Activated CD4-positive, CD25-positive, alpha-beta regulatory T cell treated with anti-CD3 and anti-CD28 coated beads, Interleukin-2, amount 50 U/mL, for 24 hours (primary cell): ENCODE measurements around the gene HOXA11.

Source experiments
- ATAC-seq, 2 donors: fragments of 150-1000 bp; cut with Tn5 transposase; one replicate each; pipeline ENCODE4 v1.10.0; 2021; ENCODE audit warnings: mild to moderate bottlenecking in 1 of 2, moderate library complexity in 1 of 2

Gene HOXA11

DNA sequence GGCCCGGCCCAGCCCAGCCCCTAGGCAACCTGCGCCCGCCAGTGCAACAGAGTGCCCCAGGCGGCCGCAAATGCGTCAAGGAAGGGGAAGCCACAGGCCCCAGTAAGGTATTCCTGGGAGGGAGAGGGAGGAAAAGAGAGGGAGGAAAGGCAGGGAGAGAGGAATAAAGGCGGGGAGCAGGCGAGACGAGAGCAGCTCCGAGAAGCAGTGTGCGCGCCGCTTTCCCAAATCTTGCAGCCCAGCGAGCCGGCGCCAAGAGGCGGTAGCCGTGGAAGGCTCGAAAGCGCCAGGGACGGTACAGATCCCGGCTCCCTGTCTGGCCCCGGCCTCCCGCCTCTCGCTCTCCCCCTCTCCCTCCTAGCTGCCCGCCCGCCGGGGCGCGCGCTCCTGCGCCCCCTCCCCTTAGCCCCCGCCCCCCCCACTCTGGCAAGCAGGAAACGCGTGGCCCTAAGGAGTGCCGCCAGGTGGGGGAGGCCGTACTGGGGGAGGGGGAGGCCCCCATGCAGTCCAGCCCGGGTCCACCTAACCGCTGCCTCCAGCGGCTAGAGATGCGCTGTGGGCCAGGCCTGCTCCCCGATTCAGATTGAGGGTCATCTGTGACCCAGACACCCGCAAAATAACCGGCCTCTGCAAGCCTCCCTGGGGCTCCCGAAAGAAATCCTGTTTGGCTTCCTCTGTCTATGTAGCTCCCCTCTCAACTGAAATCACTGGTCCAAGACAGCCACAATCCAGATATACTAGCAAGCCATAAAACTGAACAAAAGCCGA, 15.2 kb downstream of the HOXA11 start:
- no peak for ATAC-seq

DNA sequence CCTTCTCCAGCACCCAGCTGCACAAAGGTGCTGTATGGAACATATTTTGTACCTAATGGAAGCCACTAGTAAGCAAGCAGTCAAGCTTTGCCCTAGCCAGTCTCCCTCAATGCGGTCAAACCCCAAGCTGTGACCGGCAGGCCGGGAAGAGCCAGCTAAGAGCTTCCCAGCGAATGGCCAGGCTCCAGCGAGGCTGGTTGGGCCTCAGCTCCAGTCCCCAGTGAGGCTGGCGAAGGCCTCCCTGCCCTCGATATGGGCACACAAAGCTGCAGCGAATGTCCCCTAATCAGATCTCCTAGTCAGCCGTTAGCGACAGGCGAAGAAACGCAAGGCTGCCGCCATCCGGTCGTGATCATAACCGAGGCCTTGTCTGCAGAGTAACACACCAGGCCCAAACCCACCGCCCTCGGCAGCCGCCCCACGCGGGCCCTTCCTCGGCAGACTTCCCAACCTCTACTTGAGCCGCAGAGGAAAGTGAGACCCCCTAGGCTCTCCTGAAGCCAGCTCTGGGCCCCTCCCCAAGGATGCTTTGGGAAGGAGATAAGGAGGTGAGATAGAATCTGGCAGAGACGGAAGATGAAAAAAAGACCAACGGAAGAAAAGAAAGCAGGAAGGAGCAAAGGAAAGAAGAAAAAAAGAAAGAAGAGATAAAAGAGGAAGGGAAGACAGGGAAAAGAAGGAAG, 16.6 kb downstream of the HOXA11 start:
- no peak for ATAC-seq

DNA sequence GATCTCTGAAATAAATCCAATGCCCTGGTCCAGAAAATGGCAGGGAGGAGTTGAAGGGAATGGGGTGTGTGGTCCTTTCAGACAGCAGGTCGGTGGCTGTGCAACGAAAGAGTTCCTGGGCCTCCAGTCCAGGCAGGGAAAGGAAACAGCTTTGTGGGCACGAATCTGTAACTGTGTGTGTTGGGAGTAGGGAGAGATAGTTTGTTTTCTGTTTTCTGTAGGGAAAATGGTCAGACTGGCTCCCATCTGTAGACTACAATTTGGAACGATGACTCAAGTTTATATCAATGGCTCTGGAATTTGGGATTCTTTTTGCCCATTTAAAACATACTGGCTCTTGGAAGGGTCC, 17.1 kb downstream of the HOXA11 start:
- ATAC-seq = no peak

DNA sequence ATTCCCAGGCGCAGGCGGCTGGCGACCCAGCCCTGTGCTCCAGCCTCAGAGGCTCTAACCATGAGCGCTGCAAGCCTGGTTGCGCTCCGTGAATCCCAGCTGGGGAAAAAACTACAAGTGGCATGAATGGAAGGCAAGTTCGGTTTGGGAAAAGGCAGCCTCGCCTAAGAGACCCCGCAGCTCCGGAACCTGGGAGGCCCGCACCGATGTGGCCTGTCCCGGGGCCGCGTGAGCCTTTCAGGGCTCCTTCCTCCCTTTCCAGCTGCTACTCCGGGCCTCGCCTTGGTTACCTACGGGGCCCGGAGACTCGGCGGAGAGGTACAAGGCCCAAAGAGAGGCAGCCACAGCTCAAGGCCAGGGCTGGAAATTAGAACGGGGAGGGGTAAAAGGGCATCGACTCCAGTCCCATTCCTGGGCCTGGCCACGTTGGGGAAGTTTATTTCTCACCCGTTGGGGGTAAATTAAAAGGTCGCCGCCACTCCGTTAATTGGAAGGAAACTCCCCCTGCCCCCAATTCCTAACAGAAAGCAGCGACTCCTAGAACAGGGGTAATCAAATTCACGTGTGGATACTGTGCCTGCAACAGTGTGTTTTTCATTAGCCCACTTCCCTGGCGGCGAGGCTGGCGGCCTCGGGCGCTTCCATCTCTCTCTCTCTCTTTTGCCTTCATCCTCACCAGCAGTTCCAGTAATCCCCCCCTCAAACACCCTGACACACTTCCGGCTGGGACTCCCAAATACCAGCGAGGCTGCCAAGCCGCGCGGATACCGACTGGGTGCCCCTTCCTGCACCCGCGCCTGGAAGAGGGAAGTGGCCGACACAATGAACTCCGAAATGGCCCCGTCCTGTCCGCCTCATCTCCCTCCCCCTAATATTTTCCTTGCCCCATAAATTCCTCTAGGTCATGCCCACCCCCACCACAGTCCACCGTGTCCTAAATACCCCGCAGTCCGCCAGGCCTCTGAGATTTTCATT, 18.2 kb downstream of the HOXA11 start:
- ATAC-seq = no peak

DNA sequence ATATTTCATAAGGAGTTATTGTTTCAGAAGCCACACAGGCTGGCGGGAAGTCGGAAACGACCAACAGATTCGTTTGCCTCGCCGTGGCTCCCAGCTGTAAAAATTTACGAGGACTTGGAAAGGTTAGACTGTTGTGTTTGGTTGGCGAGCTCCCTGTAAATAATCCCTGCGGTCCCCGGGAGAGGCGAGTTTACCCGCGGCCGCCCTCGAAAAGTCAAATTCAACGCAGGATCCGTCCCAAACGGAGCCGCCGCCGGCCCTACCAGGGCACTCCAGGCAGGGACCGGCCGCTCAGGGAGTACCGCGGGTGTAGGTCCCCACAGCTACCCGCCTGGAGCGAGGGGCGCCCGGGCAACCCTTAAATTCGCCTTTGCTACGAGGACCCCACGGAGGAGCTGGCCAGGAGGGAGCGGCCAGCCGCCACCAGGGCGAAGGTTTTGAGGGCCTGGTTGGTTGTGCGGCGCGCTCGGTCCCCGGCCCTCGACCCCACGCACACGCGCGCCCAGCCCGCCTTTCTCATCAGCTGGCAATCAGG, 19.0 kb downstream of the HOXA11 start:
- ATAC-seq = no peak

DNA sequence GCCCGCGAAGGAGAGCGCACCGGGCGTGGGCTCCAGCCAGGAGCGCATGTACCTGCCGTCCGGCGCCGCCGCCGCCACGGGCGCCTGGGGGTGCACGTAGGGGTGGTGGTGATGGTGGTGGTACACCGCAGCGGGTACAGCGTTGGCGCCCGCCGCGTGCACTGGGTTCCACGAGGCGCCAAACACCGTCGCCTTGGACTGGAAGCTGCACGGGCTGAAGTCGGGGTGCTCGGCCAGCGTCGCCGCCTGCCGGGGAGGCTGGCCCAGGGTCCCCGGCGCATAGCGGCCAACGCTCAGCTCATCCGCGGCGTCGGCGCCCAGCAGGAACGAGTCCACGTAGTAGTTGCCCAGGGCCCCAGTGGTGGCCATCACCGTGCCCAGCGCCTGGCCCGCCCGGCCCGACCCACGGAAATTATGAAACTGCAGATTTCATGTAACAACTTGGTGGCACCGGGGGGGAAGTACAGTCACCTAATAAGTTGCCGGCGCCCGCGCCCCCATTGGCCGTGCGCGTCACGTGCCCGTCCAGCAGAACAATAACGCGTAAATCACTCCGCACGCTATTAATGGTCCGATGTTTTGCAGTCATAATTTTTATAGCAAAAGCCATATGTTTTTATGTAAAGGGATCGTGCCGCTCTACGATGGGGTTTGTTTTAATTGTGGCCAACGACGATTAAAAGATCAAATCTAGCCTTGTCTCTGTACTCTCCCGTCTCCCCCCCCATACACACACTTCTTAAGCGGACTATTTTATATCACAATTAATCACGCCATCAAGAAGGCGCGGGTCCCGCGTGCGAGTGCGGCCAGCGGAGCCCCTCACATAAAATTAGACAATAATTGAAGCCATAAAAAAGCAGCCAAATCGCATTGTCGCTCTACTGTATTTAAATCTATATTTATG, 19.7 kb downstream of the HOXA11 start, which contains the start of gene HOXA9:
HOXA9 (minus strand) TSS at position 449 of the 907 bp plus-strand sequence; CDS start at position 369, 80 bp downstream.
- no peak for ATAC-seq

DNA sequence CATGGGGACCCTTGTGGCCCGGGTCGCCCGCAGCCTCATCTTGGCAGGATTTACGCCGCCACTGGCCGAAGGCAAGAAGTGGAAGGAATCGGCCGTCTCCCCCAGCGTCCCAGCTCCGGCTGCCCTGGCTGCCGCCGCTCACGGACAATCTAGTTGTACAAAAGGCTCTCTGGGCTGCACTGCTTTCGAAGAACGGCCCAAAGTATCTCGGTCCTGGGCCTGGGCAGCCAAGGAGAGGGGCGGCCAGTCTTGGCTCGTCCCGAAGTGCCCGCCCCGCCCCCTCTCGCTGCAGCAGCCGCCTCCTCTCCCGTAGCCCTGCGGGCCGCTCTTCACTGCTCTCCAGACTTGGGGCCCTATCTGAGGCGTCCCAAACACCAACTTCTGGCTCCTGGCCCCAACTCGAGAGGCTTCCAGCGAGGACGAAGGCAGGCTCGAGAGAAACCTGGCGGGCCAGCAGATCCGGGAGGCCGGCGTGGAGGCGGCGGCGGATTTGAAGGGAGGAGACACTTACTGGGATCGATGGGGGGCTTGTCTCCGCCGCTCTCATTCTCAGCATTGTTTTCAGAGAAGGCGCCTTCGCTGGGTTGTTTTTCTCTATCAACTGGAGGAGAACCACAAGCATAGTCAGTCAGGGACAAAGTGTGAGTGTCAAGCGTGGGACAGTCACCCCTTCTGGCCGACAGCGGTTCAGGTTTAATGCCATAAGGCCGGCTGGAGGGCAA, 20.5 kb downstream of the HOXA11 start:
- no peak for ATAC-seq

DNA sequence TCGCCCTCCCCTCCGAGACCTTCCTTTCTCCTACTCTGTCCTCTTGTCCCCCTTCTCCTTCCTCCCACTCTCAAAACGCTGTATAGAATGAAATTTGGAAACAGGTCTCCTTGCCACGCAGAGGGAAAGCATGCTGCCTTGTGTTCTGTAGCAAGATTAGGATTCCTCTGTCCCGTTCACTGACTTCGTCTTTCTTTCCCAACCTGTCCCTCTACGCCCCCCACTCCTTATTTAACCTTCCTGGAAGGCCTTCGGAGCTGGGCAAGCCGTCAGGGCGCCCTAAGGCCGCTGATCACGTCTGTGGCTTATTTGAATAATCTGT, 21.0 kb downstream of the HOXA11 start:
- ATAC-seq = no peak

DNA sequence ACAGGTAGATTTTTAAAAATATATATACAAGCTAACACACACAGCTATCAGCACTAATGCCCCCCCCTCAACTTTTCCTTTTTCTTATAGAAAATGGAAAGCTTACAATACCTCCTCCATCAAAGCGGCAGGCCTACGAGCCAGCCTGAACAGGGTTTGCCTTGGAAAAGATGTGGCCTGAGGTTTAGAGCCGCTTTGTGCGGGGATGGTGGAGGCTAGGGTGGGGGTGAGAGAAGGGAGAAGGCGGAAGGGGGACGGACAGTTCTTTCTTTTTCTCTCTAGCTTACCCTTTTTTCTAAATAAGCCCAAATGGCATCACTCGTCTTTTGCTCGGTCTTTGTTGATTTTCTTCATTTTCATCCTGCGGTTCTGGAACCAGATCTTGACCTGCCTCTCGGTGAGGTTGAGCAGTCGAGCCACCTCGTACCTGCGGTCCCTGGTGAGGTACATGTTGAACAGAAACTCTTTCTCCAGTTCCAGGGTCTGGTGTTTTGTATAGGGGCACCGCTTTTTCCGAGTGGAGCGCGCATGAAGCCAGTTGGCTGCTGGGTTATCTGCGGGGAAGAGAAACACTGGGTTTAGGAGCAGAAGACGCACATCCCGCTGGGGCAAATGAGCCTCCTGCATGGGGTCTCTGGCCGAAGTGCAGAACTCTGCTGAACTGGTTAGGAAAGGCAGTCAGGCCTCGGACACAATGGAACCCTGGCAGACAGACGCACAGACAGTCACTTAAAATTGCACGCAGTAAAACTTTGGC, 21.6 kb downstream of the HOXA11 start:
- no peak for ATAC-seq

DNA sequence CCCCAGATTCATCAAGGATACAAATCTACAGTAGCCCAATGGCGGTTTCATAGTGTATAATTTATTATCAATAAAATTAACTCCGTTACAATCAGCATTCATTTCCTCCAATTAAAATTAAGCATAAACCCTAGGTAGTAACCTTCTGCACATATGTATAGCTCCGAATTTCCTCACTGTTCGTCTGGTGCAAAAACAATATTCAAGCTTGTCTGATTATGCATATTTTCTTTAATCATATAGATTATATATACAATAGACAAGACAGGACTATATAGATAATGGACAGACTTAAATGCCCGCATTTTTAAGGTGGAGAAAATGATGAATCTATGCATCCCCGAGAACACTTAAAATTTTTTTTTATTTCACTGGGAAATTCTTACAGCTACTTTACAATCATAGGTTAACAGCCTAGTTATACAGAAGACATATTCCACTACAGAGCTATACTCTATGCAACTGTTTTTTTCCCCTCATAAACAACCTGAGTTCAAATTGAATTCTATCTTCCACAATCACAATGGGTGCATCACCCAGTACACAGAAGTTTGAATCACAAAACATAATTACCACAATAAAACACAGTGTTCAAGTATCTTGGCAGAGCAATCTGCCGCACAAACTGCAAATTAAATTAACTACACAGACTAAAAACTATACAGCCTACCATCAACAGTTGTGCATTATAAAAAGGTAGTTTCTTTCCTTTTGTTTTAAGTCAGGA, 22.3 kb downstream of the HOXA11 start:
- ATAC-seq = no peak

DNA sequence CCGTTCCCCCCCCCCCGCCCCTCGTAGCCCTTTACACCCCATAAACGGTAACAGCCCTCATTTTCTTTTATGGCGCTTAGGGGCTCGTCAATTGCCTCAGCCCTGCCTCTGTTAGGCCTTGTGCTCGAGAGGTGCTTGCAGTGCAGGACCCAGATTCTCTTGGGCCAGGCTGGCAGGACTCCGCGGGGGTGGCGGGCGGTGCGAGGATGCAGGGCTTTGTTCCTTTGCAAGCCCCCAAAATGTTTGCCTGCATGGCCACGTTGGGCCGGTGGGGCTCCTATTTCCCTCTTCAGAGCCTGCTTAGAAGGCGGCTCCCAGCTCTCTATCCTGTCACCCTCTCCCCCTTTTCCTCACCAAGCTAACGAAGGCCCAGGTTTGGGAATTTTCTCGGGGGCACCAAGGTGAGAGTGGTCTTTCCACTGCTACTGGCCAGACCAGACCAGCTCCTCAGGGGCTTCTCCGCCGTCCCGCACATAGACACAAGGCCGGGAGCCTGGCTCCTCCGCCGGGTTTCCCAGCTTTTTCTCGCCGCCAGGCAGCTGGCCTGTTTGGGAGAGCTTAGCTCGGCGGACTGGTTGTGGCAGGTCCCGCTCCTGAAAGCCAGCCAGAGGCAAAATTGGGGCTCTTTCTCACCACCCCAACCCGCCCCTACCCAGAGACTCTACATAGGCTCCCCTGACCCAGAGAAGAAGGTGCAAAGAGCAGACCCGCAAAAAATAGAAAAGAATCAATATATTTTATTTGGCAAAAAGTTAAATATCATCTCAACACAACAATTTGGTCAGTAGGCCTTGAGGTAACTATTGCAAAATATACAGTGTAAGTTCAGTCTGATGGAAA, 23.1 kb downstream of the HOXA11 start:
- no peak for ATAC-seq

DNA sequence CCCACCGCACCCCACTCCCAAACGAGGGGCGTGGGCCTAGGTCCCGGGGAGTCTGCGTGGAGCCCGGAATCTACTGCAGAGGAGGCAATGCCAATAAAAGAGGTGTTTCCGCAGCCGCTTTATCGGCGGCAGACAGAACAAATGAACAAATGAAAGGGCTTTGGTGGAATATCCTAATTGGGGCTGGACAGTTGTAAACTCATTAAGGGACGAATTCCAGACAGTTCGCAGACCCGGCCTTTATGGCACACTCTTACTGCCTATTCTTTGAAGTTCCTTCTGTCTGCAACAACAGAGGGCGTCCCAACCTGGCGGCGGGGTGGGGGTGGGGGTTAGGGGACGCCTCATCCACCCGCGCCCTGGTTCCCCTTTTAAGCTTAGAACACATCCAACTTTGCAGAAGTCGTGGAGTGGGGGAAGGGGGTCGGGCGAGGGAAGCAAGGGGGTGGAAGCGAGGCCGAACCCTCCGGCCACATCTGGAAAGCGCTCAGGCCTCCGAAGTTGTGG, 23.8 kb downstream of the HOXA11 start:
- no peak for ATAC-seq

DNA sequence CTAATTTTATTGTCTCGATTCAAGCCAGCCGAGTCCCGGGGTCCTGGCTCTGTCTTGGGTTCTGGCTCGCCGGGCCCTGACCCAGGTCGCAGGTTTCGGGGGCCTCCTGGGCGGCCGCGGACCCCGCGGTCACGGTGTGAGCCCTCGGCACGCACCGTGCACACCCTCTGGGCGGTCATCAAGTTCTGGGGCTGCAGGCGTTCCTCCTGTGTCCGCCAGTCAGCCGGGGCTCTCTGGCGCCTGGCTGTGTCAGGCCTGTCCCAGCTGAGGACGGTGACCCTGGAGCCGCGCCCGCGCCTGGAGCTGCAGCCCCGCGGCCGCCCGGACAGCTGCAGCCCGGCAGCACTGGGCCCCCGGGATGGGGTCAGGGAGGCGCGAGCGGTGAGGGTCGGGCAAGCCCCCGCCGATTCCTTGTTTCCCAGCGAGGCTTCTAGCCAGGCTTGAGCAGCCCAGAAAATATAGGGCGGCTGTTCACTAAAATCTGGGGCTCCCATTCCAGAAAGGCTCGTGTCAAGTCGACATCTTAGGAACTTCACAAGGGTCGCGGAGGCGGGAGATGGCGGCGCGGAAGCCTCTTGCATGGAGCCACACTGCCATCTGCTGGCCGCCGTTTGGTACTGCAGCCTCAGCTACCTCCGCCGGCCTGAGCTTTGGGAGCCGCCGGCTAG, 24.4 kb downstream of the HOXA11 start:
- peak; percentile 63 to 68 for ATAC-seq

DNA sequence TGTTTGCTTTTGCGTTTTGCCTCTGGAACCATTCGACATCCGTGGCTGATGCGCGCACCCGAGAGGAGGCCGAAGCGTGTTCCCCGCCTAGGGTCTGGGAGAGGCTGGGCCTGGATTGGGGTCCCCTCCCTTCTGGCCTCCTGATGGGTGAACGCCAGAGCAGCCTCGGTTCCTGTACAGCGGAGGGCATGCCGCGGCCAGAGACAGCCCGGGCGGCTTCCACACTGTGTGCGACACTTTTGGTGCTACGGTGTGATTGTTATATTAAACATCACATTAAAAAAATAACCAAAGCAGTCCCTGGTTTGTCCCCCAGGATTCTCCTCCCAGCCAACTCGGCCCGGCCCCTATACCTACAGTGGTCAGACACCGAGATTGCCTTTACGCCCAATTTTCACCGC, 24.9 kb downstream of the HOXA11 start:
- peak in 1 of 2 donors; percentile 37 for ATAC-seq

DNA sequence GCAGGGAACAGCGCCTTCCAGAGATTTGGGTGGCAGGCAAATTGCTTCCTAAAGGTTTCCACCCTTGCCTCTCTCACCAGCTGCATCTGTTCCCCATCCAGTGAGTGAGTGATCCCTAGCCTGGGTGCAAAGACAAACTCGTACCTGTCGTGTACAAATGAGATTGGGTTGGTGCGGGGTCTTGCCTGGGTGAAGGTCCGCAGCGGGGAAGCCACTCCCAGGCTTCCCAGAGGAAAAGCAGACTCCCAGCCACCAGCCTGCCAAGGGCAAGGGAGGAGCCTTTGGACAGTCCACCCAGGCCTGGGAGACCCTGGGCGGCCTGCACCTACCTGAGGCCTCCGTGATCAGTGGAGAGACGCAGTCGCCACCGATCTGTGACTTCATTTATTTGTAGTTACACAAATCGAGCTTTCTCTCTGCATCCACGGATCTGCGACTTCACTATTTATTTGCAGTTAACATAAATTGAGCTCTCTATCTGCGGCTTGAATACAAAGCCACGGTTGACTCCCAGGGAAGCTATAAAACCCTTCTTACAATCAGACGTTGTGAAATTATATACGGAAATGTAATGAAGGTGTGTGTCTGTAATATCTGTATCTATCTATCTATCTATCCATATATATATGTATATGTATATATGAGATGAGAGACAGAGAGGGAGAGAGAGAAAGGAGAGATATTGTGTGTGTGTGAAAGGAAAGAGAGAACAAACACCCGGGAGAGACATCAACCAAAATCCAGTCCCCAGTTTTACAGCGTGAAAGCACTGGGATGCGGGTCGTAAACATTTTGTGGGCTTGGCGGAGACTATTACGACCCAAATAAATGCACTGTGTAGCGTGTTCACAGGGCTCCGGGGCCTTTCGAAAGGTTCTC, 25.5 kb downstream of the HOXA11 start:
- ATAC-seq = no peak

DNA sequence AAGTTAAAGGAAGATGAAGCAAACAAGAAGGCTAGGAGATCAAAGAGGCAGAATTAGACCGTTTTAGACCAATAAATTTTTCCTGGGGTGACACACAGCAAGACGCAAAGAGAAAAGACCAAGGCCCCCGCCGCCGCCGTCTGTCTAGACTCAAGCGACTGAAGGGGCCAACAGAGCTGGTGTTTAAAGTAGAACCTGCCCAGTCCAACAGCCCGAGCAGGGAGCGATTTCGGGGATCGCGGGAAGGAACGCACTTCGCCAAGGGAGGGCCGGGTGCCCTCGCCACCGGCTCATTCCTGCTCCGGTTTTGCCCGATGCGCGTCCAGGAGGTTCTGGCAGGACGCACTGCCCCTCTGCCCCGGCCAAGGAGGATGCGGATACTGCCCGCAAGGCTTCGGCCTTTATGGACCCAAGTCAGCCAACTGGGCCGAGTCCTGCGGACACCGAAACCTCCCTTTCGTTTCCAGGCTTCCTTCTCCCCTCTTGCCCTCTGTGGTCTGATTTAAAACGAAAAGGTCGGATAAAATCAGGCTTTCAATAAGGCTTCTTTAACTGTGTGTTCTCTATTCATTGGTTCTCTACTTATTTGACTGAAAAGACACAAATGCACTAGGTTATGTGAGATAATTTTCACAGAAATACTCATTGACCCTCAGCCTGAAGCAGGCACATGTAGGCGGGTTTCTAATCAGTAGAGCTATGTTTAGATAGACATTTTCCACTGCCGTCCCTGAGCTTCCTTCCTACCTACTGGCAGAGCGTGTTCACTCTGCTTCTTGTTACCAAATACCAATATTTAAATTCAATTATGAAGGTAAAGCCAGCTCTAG, 26.4 kb downstream of the HOXA11 start:
- no peak for ATAC-seq
